GM19351 (cell line): ENCODE data around the gene ICE1.

Experiments
- ATAC-seq: cut with Tn5 transposase; IDR thresholded peaks from one replicate; pipeline ENCODE4 v1.9.1; 2021; ENCODE audit warnings: mild to moderate bottlenecking, moderate library complexity; ENCODE audit not compliant: unreplicated experiment

The ICE1 gene

DNA sequence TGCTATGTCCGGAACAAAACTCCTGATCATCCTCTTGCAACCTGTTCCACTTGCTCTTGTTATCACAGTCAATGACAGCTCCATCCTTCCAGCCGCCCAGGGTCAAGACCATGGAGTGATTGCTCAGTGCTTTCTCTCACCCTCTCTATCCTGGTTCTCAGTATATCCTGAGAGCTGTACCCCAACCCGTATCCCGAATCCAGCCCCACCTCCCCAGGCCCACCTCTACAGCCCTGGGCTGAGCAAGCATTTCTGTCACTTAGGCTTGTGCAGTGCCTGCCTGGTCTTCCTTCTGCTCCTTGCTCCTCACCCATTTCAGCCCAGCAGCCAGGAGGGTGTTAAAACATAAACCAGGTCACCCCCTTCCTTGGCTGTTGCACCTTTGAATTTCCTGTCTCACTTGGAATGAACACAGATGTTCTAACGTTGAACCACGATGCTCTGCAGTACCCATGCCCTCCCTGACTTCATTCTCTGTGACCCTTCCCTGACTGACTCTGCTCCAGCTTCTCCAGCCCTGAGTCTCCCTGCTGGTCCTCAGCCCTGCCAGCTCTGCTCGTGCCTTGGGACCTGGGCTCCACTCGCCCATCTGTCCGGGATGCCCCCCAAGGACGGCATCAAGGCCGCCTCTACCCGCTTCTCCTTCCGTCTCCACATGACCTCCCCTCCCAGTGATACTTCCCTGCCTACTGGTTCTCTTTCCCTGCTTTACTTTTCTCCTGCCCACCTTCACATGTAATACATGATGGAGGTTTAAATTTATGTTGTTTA lies 110.0 kb downstream of the ICE1 start:
- ATAC-seq: no peak

DNA sequence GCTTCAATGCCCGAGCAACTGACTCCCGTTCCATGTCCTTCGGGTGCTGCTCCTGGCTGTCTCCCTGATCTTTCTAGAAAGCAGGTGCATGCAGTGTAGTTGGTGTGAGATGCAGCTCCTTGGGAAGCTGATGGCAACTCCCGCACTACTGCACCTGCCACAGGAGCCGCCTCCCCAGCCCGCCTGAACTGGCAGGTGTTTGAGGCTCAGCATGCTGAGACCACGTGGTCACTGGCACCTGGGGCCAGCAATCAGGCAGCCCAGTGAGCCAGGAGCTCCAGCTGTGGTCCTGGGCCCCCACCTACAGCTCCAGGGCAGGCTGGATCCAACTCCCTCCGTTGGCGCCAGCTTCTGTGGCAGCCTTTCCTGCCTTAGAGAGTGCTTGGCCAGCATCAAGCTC lies 111.5 kb downstream of the ICE1 start:
- ATAC-seq: no peak

DNA sequence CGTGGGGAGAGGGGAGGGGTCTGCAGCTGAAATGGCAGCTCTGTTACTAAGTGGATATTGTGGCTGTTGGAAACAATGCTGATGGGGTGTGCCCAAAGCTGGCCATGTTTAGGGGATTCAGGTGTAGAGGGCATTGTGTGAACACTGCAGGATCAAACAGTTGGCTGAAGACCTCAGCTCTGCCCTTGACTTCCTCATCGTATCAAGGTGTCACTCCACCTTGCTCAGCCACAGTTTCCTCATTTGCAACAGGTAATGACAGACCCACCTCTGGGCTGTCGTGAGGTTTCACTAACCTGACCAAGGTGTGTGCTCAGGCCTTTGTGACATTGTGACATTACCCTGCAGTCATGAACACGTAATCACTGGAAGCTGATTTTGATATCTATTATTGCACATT lies 111.9 kb downstream of the ICE1 start:
- ATAC-seq: no peak

DNA sequence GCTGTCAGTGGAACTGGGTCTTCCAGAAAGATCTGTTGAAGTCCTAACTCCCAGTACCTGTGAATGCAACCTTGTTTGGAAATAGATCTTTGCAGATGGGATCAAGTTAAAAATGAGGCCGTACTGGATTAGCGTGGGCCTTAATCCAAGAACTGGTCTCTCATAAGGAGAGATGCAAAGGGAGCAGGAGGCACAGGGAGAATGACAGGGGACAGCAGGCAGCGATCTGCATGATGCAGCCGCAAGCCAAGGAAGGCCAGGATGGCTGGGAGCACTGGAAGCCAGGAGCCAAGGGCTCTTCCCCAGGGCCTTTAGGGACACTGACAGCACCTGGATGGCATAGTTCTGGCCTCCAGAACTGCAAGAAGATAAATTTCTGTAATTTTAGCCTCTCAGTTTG lies 114.4 kb downstream of the ICE1 start:
- ATAC-seq: no peak

DNA sequence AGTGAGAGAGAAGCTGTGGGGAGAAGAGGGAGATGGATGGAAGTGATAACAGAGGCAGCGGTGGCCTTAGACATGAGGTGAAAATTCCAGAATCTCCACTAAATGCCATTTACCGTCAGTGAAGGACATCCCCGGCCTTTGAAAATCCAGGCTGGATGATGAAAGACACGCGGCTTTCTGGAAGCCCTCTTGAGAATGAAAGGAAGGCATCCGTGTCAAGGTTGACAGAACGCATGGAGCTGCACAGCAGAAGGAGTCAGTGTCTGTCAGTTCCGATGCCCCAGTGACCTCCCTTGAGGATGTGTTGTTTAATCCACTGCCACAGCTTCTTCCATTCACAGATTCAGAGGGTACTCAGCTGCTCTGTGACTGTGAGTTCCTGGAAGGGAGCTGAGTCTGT lies 114.9 kb downstream of the ICE1 start:
- ATAC-seq: no peak

DNA sequence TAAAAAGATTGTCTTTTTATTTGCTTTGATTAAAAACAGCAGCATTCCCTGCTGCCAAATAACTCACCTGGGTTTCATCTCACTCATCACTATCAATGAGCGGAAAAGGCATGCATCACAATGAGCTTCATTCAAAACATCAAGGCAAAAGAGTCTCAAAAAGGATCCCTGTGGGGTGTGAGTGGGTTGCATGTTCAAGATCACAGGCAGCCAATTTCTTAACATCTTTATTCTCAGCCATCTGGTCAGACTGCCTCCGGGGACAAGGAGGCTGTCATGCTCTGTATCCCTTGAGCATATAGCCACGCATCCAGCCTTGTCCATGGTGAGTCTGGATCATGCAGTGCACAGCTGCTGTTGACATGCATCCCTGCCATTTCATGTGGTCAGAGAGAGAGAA lies 117.1 kb downstream of the ICE1 start:
- ATAC-seq: no peak
